Pons (tissue), 1 donor: ENCODE data around the gene MGRN1.

ENCODE experiments used
- DNase-seq: peaks from one replicate; pipeline ENCODE4 v3.0.0-alpha.2; 2016; ENCODE audit warnings: low spot score

The MGRN1 gene

GRCh38 chr16:4699046-4699556, 74.5 kb downstream of the MGRN1 start:
- no peak for DNase-seq

- no peak for DNase-seq
Measured at GRCh38 chr16:4700380-4700996, 75.9 kb downstream of the MGRN1 start.

- DNase-seq = no peak
Measured at GRCh38 chr16:4700997-4701743, 76.5 kb downstream of the MGRN1 start.

GRCh38 chr16:4701791-4702465, 77.3 kb downstream of the MGRN1 start:
- DNase-seq = no peak

- no peak for DNase-seq
Measured at GRCh38 chr16:4702466-4702808, 77.8 kb downstream of the MGRN1 start.

- no peak for DNase-seq
Measured at GRCh38 chr16:4703906-4704305, 79.3 kb downstream of the MGRN1 start.

- DNase-seq = no peak
Measured at GRCh38 chr16:4704491-4704890, 79.9 kb downstream of the MGRN1 start.

- no peak for DNase-seq
Measured at GRCh38 chr16:4704913-4705312, 80.3 kb downstream of the MGRN1 start.

- DNase-seq = no peak
Measured at GRCh38 chr16:4706871-4707270, 82.2 kb downstream of the MGRN1 start.

GRCh38 chr16:4709481-4709880, 84.9 kb downstream of the MGRN1 start:
- no peak for DNase-seq

- no peak for DNase-seq
Measured at GRCh38 chr16:4713663-4714501, 89.3 kb downstream of the MGRN1 start.

- DNase-seq = no peak
Measured at GRCh38 chr16:4714996-4715395, 90.4 kb downstream of the MGRN1 start.

GRCh38 chr16:4718466-4718865, 93.8 kb downstream of the MGRN1 start:
- no peak for DNase-seq

- no peak for DNase-seq
Measured at GRCh38 chr16:4723071-4723767, 98.6 kb downstream of the MGRN1 start.

- DNase-seq = no peak
Measured at GRCh38 chr16:4724661-4725270, 100.1 kb downstream of the MGRN1 start.

- no peak for DNase-seq
Measured at GRCh38 chr16:4726616-4727015, 102.0 kb downstream of the MGRN1 start.

GRCh38 chr16:4728676-4729075, 104.0 kb downstream of the MGRN1 start:
- DNase-seq = no peak

- no peak for DNase-seq
Measured at GRCh38 chr16:4729876-4730275, 105.2 kb downstream of the MGRN1 start.

GRCh38 chr16:4733211-4733742, 108.7 kb downstream of the MGRN1 start:
- DNase-seq = no peak

- no peak for DNase-seq
Measured at GRCh38 chr16:4733747-4734062, 109.1 kb downstream of the MGRN1 start.
